MCF 10A (cell line): ENCODE data around the gene SCARB1. TPM values are rescaled to one million over a fixed set of nuclear protein-coding genes. Genes with fewer than 3 reads are reported as not detected.

Experiments
- BruUV-seq: library from RNA; stranded (reverse); fragments of 400-500 nt; replicated peaks from 2 replicates; lab custom pipeline; 2021; lab: Mats Ljungman, UMichigan
- CTCF ChIA-PET: fragments of 300-600 bp; sonication (Branson Sonifier 250); formaldehyde crosslinking; extraction: SDS; loops from one replicate; lab custom pipeline; 2021; ENCODE audit warnings: antibody characterized with exemption, inconsistent platforms; lab: Yijun Ruan, JAX
- POLR2A ChIA-PET: fragments of 300-600, 350-650 bp; sonication (Branson Sonifier 250); formaldehyde crosslinking; extraction: SDS; loops from one replicate; lab custom pipeline; 2020; ENCODE audit warnings: antibody characterized with exemption, inconsistent platforms; lab: Yijun Ruan, JAX
- DNase-seq: peaks from one replicate; pipeline ENCODE4 v3.0.0-alpha.2; 2018; ENCODE audit not compliant: unreplicated experiment
- H3K27ac Mint-ChIP-seq: one replicate; pipeline ENCODE4 v1.8.0; 2022; ENCODE audit warnings: mild to moderate bottlenecking, low read depth, mixed read lengths; ENCODE audit not compliant: unreplicated experiment
- H3K27me3 Mint-ChIP-seq: one replicate; pipeline ENCODE4 v1.8.0; 2022; ENCODE audit warnings: mixed read lengths; ENCODE audit not compliant: insufficient read depth, unreplicated experiment
- H3K36me3 Mint-ChIP-seq: one replicate; pipeline ENCODE4 v1.8.0; 2022; ENCODE audit warnings: mild to moderate bottlenecking, moderate library complexity, mixed read lengths; ENCODE audit not compliant: insufficient read depth, unreplicated experiment
- H3K4me1 Mint-ChIP-seq: one replicate; pipeline ENCODE4 v1.8.0; 2022; ENCODE audit warnings: mixed read lengths; ENCODE audit not compliant: insufficient read depth, unreplicated experiment
- H3K4me3 Mint-ChIP-seq: one replicate; pipeline ENCODE4 v1.8.0; 2022; ENCODE audit warnings: mild to moderate bottlenecking, moderate library complexity, mixed read lengths; ENCODE audit not compliant: unreplicated experiment
- H3K9me3 Mint-ChIP-seq: one replicate; pipeline ENCODE4 v1.8.0; 2022; ENCODE audit warnings: mixed read lengths; ENCODE audit not compliant: unreplicated experiment
- CTCF ChIP-seq: fragments of 200-600 bp; IDR thresholded peaks from one replicate; pipeline ENCODE4 v1.8.0; 2022; ENCODE audit warnings: antibody characterized with exemption, mild to moderate bottlenecking; ENCODE audit not compliant: unreplicated experiment
- intact Hi-C: fragments of 100-400 bp; cut with micrococcal nuclease; formaldehyde crosslinking; loops from 2 replicates; pipeline ENCODE4 v1.14.1; 2022
- total RNA-seq: library from RNA; stranded (reverse); gene quantifications from 2 replicates; pipeline ENCODE4 v1.2.3, GENCODE V29; 2022

Gene SCARB1
- total RNA-seq, 1 experiment from 2014 or later = 71.0 TPM

- ChIA-PET CTCF (interaction anchor here (0.5 to 9.3 kb wide), 13 partner anchors 16 to 737 kb away, joined by 3 to 64 read pairs (median 5); no protein-coding TSS in a partner anchor), POLR2A (interaction anchor here (1.0 kb wide), 1 partner anchor 251 kb away, joined by 3 read pairs; no protein-coding TSS in a partner anchor)
- Mint-ChIP-seq H3K27me3 (no peaks in the 10 kb centered on the region), H3K4me1 (peaks cover 34% of the 10 kb centered on the region), H3K4me3 (no peak overlapping the region), H3K36me3 (no peaks in the 10 kb centered on the region), H3K27ac (no peak overlapping the region), H3K9me3 (no peaks in the 10 kb centered on the region)
- no peak for TF ChIP-seq CTCF
- no TSS peak for BruUV-seq
- no peak for DNase-seq
- intact Hi-C loops = loop anchor here (5.0 to 10.0 kb wide), 4 partner anchors 258 to 438 kb away; no protein-coding TSS in a partner anchor
These were observed 93.7 kb downstream of the SCARB1 start for GRCh38 chr12:124769881-124770512.

GRCh38 chr12:124769163-124769530 lies 94.5 kb downstream of the SCARB1 start:
- Mint-ChIP-seq H3K4me3 (no peak overlapping the region), H3K36me3 (no peaks in the 10 kb centered on the region), H3K9me3 (no peaks in the 10 kb centered on the region), H3K4me1 (peaks cover 27% of the 10 kb centered on the region), H3K27ac (no peak overlapping the region), H3K27me3 (no peaks in the 10 kb centered on the region)
- no peak for DNase-seq
- ChIA-PET CTCF (interaction anchor here (0.5 to 9.3 kb wide), 10 partner anchors 19 to 1122 kb away, joined by 3 to 64 read pairs (median 4); no protein-coding TSS in a partner anchor), POLR2A (interaction anchor here (1.0 kb wide), 1 partner anchor 250 kb away, joined by 3 read pairs; no protein-coding TSS in a partner anchor)
- no peak for TF ChIP-seq CTCF
- no TSS peak for BruUV-seq
- intact Hi-C loops = loop anchor here (5.0 to 10.0 kb wide), 2 partner anchors 257 to 384 kb away; no protein-coding TSS in a partner anchor

GRCh38 chr12:124768452-124769162 lies 95.1 kb downstream of the SCARB1 start:
- ChIA-PET POLR2A (interaction anchor here (1.0 kb wide), 1 partner anchor 250 kb away, joined by 3 read pairs; no protein-coding TSS in a partner anchor), CTCF (interaction anchor here (0.5 to 9.3 kb wide), 16 partner anchors 12 to 1122 kb away, joined by 3 to 64 read pairs (median 4); no protein-coding TSS in a partner anchor)
- Mint-ChIP-seq H3K27me3 (no peaks in the 10 kb centered on the region), H3K4me3 (no peak overlapping the region), H3K36me3 (no peaks in the 10 kb centered on the region), H3K27ac (no peak overlapping the region), H3K9me3 (no peaks in the 10 kb centered on the region), H3K4me1 (peaks cover 25% of the 10 kb centered on the region)
- TF ChIP-seq CTCF = no peak
- intact Hi-C loops = loop anchor here (5.0 to 10.0 kb wide), 2 partner anchors 256 to 384 kb away; no protein-coding TSS in a partner anchor
- no peak for DNase-seq
- no TSS peak for BruUV-seq
